Stimulated activated CD8-positive, alpha-beta memory T cell treated with anti-CD3 and anti-CD28 coated beads, Interleukin-7, amount 100 ng/mL, for 24 hours (primary cell): Measurements from ENCODE around the gene NPS.

ENCODE experiments used
- DNase-seq: peaks from one replicate; pipeline ENCODE4 v3.0.0-alpha.2; 2020; ENCODE audit warnings: low read depth

Gene NPS

GRCh38 chr10:127561647-127562046 lies 12.5 kb downstream of the NPS start:
- DNase-seq, result no peak

- peak; percentile 9 for DNase-seq
These were observed 14.8 kb downstream of the NPS start for GRCh38 chr10:127563718-127564553.

GRCh38 chr10:127564644-127565043 lies 15.5 kb downstream of the NPS start:
- no peak for DNase-seq

- DNase-seq, result no peak
These were observed 16.5 kb downstream of the NPS start for GRCh38 chr10:127565583-127565982.

- DNase-seq, result no peak
These were observed 20.1 kb downstream of the NPS start for GRCh38 chr10:127569210-127569609.

GRCh38 chr10:127570036-127570435 lies 20.9 kb downstream of the NPS start:
- no peak for DNase-seq

GRCh38 chr10:127571386-127571785 lies 22.3 kb downstream of the NPS start:
- DNase-seq, result no peak

- DNase-seq, result no peak
These were observed 26.9 kb downstream of the NPS start for GRCh38 chr10:127576051-127576450.

GRCh38 chr10:127576740-127577161 lies 27.6 kb downstream of the NPS start:
- DNase-seq, result no peak

- no peak for DNase-seq
These were observed 28.5 kb downstream of the NPS start for GRCh38 chr10:127577376-127578258.

- no peak for DNase-seq
These were observed 29.3 kb downstream of the NPS start for GRCh38 chr10:127578259-127578960.

- DNase-seq, result no peak
These were observed 29.8 kb downstream of the NPS start for GRCh38 chr10:127578961-127579305.

- no peak for DNase-seq
These were observed 30.5 kb downstream of the NPS start for GRCh38 chr10:127579640-127580039.

GRCh38 chr10:127580822-127581221 lies 31.7 kb downstream of the NPS start:
- DNase-seq, result no peak

GRCh38 chr10:127585519-127586023 lies 36.5 kb downstream of the NPS start:
- DNase-seq, result no peak

GRCh38 chr10:127587668-127588365 lies 38.7 kb downstream of the NPS start:
- DNase-seq, result no peak

- DNase-seq, result no peak
These were observed 43.5 kb downstream of the NPS start for GRCh38 chr10:127592586-127592985.

- no peak for DNase-seq
These were observed 51.4 kb downstream of the NPS start for GRCh38 chr10:127600479-127600878.
